Loucy (cell line): Measurements from ENCODE around the gene HIVEP1.

ENCODE experiments used
- H2AFZ ChIP-seq: fragments of 200-600 bp; sonication (generic); 2 replicates; pipeline ENCODE4 v1.6.0; 2016; ENCODE audit warnings: antibody characterized with exemption, mild to moderate bottlenecking, low read length, moderate library complexity
- H3F3A ChIP-seq: fragments of 200-600 bp; 2 replicates; pipeline ENCODE4 v1.6.0; 2016; ENCODE audit warnings: antibody characterized with exemption, low read depth, mild to moderate bottlenecking
- H3K27me3 ChIP-seq: fragments of 200-600 bp; sonication (generic); 2 replicates; pipeline ENCODE4 v1.6.1; 2014; ENCODE audit warnings: low read length, mild to moderate bottlenecking; ENCODE audit not compliant: insufficient read depth, poor library complexity, severe bottlenecking
- H3K36me3 ChIP-seq: fragments of 200-600 bp; sonication (generic); 2 replicates; pipeline ENCODE4 v1.6.1; 2016; ENCODE audit warnings: low read length; ENCODE audit not compliant: insufficient read depth
- H3K4me1 ChIP-seq: fragments of 200-600 bp; sonication (generic); 2 replicates; pipeline ENCODE4 v1.5.1; 2014; ENCODE audit warnings: low read length, mild to moderate bottlenecking; ENCODE audit not compliant: insufficient read depth, poor library complexity, severe bottlenecking
- H3K4me2 ChIP-seq: fragments of 200-600 bp; sonication (generic); 2 replicates; pipeline ENCODE4 v1.6.0; 2014; ENCODE audit warnings: antibody characterized with exemption, low read length, low read depth, mild to moderate bottlenecking; ENCODE audit not compliant: poor library complexity, severe bottlenecking
- H3K4me3 ChIP-seq: fragments of 200-600 bp; sonication (generic); 2 replicates; pipeline ENCODE4 v1.5.1; 2014; ENCODE audit warnings: low read length, mild to moderate bottlenecking, mixed read lengths; ENCODE audit not compliant: poor library complexity, severe bottlenecking
- H3K79me2 ChIP-seq: fragments of 200-600 bp; sonication (generic); 2 replicates; pipeline ENCODE4 v1.6.1; 2014; ENCODE audit warnings: low read length; ENCODE audit not compliant: insufficient read depth
- H3K9ac ChIP-seq: fragments of 200-600 bp; sonication (generic); 2 replicates; pipeline ENCODE4 v1.6.0; 2014; ENCODE audit warnings: mild to moderate bottlenecking, low read depth, low read length, moderate library complexity; ENCODE audit not compliant: poor library complexity, severe bottlenecking
- H3K9me2 ChIP-seq: fragments of 200-600 bp; sonication (generic); replicated peaks from 2 replicates; pipeline ENCODE4 v1.6.1; 2016; ENCODE audit warnings: low read depth, low read length, mixed read lengths
- H3K9me3 ChIP-seq: fragments of 200-600 bp; sonication (generic); 2 replicates; pipeline ENCODE4 v1.6.1; 2014; ENCODE audit warnings: mild to moderate bottlenecking, antibody characterized with exemption, low read length, low read depth; ENCODE audit not compliant: insufficient read depth
- H4K20me1 ChIP-seq: fragments of 200-600 bp; sonication (generic); 2 replicates; pipeline ENCODE4 v1.6.0; 2014; ENCODE audit warnings: antibody characterized with exemption, low read length, mild to moderate bottlenecking; ENCODE audit not compliant: insufficient read depth, poor library complexity, severe bottlenecking
- CTCF ChIP-seq: fragments of 200-600 bp; sonication (generic); conservative IDR thresholded peaks from 2 replicates; pipeline ENCODE4 v1.5.1; 2014; ENCODE audit warnings: mild to moderate bottlenecking, antibody characterized with exemption, low read length
- EZH2phosphoT487 ChIP-seq: fragments of 200-600 bp; IDR thresholded peaks from 2 replicates; pipeline ENCODE4 v1.6.1; 2018; ENCODE audit warnings: antibody characterized with exemption, mild to moderate bottlenecking, moderate library complexity, borderline replicate concordance

Gene HIVEP1

GRCh38 chr6:12048609-12049008 is 36.5 kb downstream of the HIVEP1 start:
- no peaks in the 10 kb centered on the region for H3K27me3 ChIP-seq
- no peak overlapping the region for H3K4me3 ChIP-seq
- H4K20me1 ChIP-seq: peaks cover 6% of the 10 kb centered on the region
- TF ChIP-seq CTCF (no peak), EZH2phosphoT487 (no peak)
- H3K9me2 ChIP-seq: no peaks in the 10 kb centered on the region
- no peaks in the 10 kb centered on the region for H3K9me3 ChIP-seq
- no peaks in the 10 kb centered on the region for H3F3A ChIP-seq
- H3K36me3 ChIP-seq: no peaks in the 10 kb centered on the region
- H2AFZ ChIP-seq: no peak overlapping the region
- no peak overlapping the region for H3K9ac ChIP-seq
- H3K4me2 ChIP-seq: no peak overlapping the region
- peaks cover 16% of the 10 kb centered on the region for H3K4me1 ChIP-seq
- peaks cover 10% of the 10 kb centered on the region for H3K79me2 ChIP-seq

DNA sequence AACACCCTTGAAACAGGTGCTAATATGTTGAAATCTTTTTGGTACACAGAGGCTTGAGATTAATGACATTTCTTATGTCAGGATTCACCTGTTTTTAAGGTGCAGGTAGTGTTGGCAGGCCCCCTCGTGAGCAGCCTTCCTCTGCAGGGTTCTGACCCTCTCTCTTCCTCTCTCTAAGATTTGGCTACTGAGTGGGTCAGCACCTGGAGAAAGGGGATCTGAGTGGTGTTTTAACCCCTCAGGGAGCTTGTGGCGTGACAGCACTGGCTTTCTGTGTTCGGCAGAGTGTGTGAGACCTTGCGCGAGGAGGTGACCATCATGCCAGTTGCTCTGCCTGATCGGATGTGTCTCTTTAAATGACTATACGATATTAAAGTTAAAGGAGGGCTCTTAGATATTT is 37.1 kb downstream of the HIVEP1 start:
- no peaks in the 10 kb centered on the region for H3K27me3 ChIP-seq
- peaks cover 12% of the 10 kb centered on the region for H3K79me2 ChIP-seq
- TF ChIP-seq EZH2phosphoT487 (no peak), CTCF (no peak)
- no peak overlapping the region for H3K9ac ChIP-seq
- H4K20me1 ChIP-seq: peaks cover 6% of the 10 kb centered on the region
- no peak overlapping the region for H2AFZ ChIP-seq
- no peaks in the 10 kb centered on the region for H3K36me3 ChIP-seq
- H3K9me2 ChIP-seq: no peaks in the 10 kb centered on the region
- H3F3A ChIP-seq: no peaks in the 10 kb centered on the region
- no peaks in the 10 kb centered on the region for H3K9me3 ChIP-seq
- H3K4me3 ChIP-seq: no peak overlapping the region
- peaks cover 16% of the 10 kb centered on the region for H3K4me1 ChIP-seq
- H3K4me2 ChIP-seq: no peak overlapping the region

DNA sequence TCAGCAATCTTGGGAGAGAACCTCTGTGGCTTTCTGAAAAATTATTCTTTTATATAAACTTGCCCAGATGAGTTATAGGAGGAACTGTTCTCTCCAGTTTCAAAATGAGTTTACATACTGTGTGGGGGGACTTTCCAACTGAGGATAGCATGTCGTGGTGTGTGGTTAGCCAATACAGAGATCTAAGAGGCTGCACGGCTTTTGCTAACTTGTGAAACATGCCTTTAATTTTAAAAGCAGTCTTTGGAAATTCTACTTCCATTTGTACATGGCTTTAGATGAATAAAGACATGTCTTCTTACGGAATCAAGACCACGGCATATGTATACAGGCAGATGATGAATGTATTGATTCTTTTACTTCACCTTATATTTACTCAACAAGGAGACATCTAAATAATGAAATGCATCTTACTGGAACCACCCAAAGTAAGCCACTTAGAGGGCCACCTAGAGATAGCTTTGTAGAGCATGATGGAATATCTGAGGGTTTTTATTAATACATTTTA is 39.8 kb downstream of the HIVEP1 start:
- peak overlapping the region; percentile 19 for H3K4me3 ChIP-seq
- H3K9me3 ChIP-seq: no peaks in the 10 kb centered on the region
- no peaks in the 10 kb centered on the region for H3F3A ChIP-seq
- H3K36me3 ChIP-seq: no peaks in the 10 kb centered on the region
- H3K79me2 ChIP-seq: peaks cover 12% of the 10 kb centered on the region; the same call in 1 of the 2 replicates
- no peak overlapping the region for H3K9ac ChIP-seq
- peak overlapping the region; percentile 55 for H3K4me2 ChIP-seq
- no peak overlapping the region for H2AFZ ChIP-seq
- TF ChIP-seq CTCF (peak; percentile 37; the same call in 1 of the 2 replicates), EZH2phosphoT487 (no peak)
- peaks cover 16% of the 10 kb centered on the region for H3K4me1 ChIP-seq
- no peaks in the 10 kb centered on the region for H3K9me2 ChIP-seq
- no peaks in the 10 kb centered on the region for H3K27me3 ChIP-seq
- H4K20me1 ChIP-seq: peaks cover 6% of the 10 kb centered on the region
